GM18526 (cell line): ENCODE data around the gene C12orf54.

ENCODE experiments used
- POLR2A ChIP-seq: IDR thresholded peaks from 3 replicates; pipeline ENCODE4 v1.6.1; 2011; ENCODE audit not compliant: insufficient read length; ENCODE audit errors: extremely low read depth

C12orf54 gene

GRCh38 chr12:48510111-48510510 lies 27.8 kb downstream of the C12orf54 start:
- TF ChIP-seq POLR2A = no peak

- no peak for TF ChIP-seq POLR2A
These were observed 30.6 kb downstream of the C12orf54 start for GRCh38 chr12:48512855-48513254.

- no peak for TF ChIP-seq POLR2A
These were observed 32.4 kb downstream of the C12orf54 start for GRCh38 chr12:48514728-48515127.

- TF ChIP-seq POLR2A = no peak
These were observed 43.0 kb downstream of the C12orf54 start, which contains the start of gene OR8S1 for GRCh38 chr12:48525332-48525731. OR8S1 (plus strand) TSS chr12:48525632; CDS start chr12:48525632, 0 bp downstream.

GRCh38 chr12:48527891-48528670 lies 45.8 kb downstream of the C12orf54 start:
- no peak for TF ChIP-seq POLR2A

- TF ChIP-seq POLR2A = no peak
These were observed 50.3 kb downstream of the C12orf54 start for GRCh38 chr12:48532601-48533000.

GRCh38 chr12:48536602-48537001 lies 54.3 kb downstream of the C12orf54 start:
- TF ChIP-seq POLR2A = no peak

- no peak for TF ChIP-seq POLR2A
These were observed 60.1 kb downstream of the C12orf54 start for GRCh38 chr12:48542300-48542928.

GRCh38 chr12:48545833-48546469 lies 63.7 kb downstream of the C12orf54 start:
- TF ChIP-seq POLR2A = no peak
